Fibroblast of peridontal ligament (primary cell): Measurements from ENCODE around the gene LRR1.
"Not testable (repeated sequence)": the region's sequence is repeated elsewhere in the genome, so short reads cannot be mapped to it uniquely, and the experiment has no call there.

Source experiments
- DNase-seq: peaks from one replicate; pipeline ENCODE4 v3.0.0-alpha.2; 2010; ENCODE audit errors: extremely low read depth

Gene LRR1

GRCh38 chr14:49585803-49586672 lies 12.7 kb upstream of the LRR1 start, which contains the start of gene RPS29:
TSS of gene RPS29 (minus strand) at chr14:49586380. CDS start at chr14:49586346, 34 bp downstream.
- DNase-seq: peak; percentile 100

GRCh38 chr14:49586673-49587460 lies 11.9 kb upstream of the LRR1 start:
- peak; percentile 93 for DNase-seq

- no peak for DNase-seq
Measured at GRCh38 chr14:49589387-49589786, 9.4 kb upstream of the LRR1 start.

GRCh38 chr14:49593016-49593415 lies 5.7 kb upstream of the LRR1 start:
- peak; percentile 43 for DNase-seq

GRCh38 chr14:49594347-49595091 lies 4.2 kb upstream of the LRR1 start:
- DNase-seq: peak; percentile 67

- no peak for DNase-seq
Measured at GRCh38 chr14:49598189-49598484, 603 bp upstream of the LRR1 start.

GRCh38 chr14:49607583-49607982 lies 8.8 kb downstream of the LRR1 start:
- no peak for DNase-seq

GRCh38 chr14:49612251-49612650 lies 13.5 kb downstream of the LRR1 start:
- DNase-seq: no peak

DNA sequence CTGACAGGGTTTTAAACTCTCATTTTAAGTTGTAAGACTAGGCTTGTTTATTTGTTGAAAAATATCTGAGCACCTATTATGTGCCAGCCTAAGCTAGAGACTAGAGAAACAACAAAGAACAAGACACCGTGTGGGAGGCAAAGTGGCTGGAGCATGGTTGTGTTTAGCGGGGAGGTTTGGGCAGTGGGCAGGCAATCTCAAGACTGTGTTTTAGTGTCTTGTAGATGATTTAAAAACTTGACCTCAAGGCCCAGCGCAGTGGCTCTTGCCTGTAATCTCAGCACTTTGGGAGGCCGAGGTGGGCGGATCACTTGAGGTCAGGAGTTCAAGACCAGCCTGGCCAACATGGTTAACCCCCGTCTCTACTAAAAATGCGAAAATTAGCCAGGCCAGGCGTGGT lies 13.9 kb downstream of the LRR1 start:
- no peak for DNase-seq

DNA sequence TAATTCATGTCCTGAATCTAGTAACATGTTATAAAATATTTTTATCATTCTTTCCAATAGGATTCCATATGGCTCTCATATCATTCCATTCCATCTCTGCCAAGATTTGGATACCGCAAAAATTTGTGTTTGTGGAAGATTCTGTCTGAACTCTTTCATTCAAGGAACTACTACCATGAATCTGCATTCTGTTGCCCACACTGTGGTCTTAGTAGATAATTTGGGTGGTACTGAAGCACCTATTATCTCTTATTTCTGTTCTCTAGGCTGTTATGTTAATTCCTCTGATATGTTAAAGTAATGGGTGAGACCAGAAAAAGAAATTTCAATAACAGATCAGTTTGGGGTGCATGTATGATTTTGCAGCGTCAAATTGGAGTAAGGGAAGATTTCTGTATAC lies 15.5 kb downstream of the LRR1 start:
- DNase-seq: no peak

GRCh38 chr14:49615776-49616175 lies 17.0 kb downstream of the LRR1 start:
- DNase-seq: no peak

- DNase-seq: no peak
Measured at GRCh38 chr14:49617852-49618519, 19.2 kb downstream of the LRR1 start.

GRCh38 chr14:49619273-49619672 lies 20.5 kb downstream of the LRR1 start:
- not testable (repeated sequence) for DNase-seq

DNA sequence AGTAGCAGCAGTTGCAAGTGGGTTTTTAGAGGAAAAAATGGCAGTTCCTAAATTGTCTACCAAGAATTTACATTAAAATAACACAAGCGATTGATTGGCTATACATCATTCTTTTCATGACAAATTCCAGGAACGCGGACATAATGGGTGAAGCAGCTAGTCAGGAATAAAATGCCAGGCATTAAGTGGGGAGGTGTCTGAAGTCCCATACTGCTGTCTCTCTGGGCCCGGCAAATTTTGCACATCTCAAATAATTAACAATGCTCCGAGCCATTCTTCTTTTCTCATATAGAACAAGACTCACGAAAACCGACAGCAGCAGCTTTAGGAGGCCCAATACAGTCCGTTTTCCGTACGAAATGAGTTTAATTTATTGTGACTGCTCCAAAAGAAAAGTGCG lies 21.0 kb downstream of the LRR1 start:
- no peak for DNase-seq

- peak; percentile 98 for DNase-seq
Measured at GRCh38 chr14:49620182-49621113, 21.7 kb downstream of the LRR1 start, which contains the start of the genes MGAT2 and RPL36AL. TSS of gene MGAT2 (plus strand) at chr14:49620799. CDS start at chr14:49621269, 470 bp downstream. TSS of gene RPL36AL (minus strand) at chr14:49620626. CDS start at chr14:49619104, 1,522 bp downstream.

DNA sequence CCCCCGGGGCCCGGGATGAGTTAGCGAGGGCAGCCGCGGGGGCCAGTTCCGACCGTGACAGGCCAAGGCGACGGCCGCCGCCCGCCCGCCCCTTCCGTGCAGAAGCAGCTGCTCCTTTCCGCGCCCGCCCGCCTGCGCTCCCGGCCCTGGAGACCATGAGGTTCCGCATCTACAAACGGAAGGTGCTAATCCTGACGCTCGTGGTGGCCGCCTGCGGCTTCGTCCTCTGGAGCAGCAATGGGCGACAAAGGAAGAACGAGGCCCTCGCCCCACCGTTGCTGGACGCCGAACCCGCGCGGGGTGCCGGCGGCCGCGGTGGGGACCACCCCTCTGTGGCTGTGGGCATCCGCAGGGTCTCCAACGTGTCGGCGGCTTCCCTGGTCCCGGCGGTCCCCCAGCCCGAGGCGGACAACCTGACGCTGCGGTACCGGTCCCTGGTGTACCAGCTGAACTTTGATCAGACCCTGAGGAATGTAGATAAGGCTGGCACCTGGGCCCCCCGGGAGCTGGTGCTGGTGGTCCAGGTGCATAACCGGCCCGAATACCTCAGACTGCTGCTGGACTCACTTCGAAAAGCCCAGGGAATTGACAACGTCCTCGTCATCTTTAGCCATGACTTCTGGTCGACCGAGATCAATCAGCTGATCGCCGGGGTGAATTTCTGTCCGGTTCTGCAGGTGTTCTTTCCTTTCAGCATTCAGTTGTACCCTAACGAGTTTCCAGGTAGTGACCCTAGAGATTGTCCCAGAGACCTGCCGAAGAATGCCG lies 22.6 kb downstream of the LRR1 start:
- no peak for DNase-seq

- no peak for DNase-seq
Measured at GRCh38 chr14:49622022-49622607, 23.4 kb downstream of the LRR1 start.

DNA sequence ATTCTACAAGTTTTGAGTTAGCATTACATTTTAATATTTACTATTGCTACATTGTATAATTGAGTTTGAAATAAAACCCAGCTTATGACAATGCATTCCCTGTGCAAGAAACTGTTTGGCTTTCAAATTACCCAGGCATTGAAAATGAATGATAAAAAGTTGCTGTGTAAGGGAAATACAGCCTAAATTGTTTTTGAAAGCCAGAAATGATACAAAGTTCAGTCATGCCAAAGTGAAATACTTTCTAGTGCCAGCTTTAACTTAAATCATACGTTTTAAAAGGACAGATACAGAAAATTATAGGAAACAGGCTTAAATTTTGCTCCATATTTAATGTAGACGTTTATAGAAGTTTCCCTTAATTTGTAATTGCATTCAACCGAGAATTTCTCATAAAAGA lies 24.6 kb downstream of the LRR1 start:
- DNase-seq: peak; percentile 45
